GM12874 (cell line): Measurements from ENCODE around the gene B3GNT9.
A peak's percentile ranks its signal among the peaks of the same experiment; 100 is the strongest.

Source experiments
- TF ChIP-seq, protein P1 (sequence below): IDR thresholded peaks from 2 replicates; pipeline ENCODE4 v1.5.1; 2011; ENCODE audit warnings: low read depth, mild to moderate bottlenecking, control low read depth, low read length, moderate library complexity; ENCODE audit not compliant: insufficient read depth

B3GNT9 gene

DNA sequence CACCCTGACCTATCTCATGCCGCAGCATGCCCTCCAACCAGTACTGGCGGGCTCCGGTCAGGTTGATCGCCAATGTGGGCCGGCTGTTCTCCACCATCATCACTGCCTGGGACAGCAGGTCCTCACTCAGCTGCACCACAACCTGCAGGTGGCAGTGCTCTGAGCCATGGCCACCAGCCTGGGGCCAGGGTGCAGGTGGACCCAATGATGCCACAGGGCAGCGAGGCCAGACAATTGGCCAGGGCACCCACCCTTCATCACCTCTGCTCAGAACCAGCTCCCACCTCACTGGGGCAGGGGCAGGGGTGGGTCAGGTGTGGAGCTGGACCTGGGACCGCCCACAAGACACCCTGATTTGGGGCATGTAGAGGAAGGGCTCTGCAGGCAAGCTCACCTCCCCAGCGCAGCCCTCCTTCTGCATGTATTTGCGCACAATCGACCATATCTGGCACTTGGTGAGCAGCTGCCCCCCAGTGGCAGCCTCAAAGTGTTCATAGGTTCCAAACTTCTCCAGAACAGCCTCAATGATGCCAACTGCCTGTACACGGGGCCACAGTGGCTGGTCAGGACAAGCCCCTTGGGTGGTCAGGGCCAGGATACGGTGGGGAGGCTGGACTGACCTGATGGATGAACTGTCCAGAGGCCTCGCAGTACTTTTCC lies 28.8 kb upstream of the B3GNT9 start:
- TF ChIP-seq, protein P1, sequence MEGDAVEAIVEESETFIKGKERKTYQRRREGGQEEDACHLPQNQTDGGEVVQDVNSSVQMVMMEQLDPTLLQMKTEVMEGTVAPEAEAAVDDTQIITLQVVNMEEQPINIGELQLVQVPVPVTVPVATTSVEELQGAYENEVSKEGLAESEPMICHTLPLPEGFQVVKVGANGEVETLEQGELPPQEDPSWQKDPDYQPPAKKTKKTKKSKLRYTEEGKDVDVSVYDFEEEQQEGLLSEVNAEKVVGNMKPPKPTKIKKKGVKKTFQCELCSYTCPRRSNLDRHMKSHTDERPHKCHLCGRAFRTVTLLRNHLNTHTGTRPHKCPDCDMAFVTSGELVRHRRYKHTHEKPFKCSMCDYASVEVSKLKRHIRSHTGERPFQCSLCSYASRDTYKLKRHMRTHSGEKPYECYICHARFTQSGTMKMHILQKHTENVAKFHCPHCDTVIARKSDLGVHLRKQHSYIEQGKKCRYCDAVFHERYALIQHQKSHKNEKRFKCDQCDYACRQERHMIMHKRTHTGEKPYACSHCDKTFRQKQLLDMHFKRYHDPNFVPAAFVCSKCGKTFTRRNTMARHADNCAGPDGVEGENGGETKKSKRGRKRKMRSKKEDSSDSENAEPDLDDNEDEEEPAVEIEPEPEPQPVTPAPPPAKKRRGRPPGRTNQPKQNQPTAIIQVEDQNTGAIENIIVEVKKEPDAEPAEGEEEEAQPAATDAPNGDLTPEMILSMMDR, result peak; percentile 32

DNA sequence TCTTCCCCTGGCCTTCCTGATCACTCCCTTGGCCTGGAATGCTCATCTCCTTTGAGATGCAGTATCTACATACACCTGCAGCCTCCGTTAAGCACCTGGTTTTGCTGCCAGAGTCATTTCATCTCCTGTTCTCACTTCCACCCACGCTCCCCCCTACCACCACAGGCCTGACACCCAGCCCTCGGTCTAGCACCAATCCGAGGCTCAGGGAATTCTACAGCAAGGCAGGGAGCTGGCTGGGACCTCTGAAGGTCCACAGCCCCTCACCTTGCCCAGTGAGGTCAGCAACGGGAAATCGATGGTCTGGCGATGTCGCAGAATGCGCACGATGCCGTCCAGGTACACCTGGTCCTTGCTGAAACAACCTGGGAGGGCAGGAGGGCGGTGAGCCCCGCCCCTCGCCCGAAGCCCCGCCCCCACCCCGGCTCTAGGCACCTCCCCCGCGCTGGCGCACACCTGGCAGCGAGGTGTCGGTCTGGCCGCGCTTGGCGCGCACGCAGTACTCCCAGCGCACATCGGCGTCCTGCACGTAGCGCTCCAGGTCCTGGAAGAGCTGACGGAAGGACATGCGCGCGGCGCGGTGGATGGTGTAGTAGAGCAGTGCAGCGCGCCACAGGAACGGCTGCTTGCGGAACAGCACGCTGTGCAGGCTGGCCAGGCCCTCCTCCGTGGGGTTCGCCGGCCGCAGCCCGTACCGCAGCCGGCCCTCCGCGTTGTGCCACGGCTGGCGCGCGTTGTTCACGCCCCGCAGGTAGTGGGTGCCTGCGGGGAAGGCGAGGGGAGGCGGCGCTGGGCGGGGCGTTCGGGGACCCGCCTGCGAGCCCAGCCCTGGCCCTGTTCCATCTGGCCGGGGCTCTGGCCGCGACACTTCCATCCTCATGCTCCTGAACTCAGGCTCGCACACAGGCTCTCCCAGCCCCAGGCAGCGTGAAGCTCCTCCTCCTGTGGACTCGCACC lies 27.2 kb upstream of the B3GNT9 start:
- TF ChIP-seq, protein P1, result no peak

DNA sequence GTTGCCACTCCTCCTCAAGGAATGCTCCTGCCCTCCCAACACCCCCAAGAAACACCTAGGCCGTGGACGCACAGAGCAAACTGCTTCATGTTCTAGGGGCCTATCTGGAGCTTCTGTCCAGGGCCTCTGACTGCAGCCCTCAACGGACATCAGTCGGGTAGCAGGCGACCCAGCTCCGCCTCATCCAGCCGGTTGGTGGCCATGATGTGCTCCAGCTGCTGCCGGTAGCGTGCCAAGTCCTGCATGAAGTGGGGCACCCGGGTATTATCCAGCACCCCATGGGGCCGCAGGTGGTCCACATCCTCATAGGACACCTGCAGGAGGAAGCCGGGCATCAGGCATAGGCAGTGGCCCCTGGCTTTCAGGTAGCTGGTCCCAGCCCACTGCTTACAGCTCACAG lies 25.9 kb upstream of the B3GNT9 start:
- TF ChIP-seq, protein P1, result no peak

DNA sequence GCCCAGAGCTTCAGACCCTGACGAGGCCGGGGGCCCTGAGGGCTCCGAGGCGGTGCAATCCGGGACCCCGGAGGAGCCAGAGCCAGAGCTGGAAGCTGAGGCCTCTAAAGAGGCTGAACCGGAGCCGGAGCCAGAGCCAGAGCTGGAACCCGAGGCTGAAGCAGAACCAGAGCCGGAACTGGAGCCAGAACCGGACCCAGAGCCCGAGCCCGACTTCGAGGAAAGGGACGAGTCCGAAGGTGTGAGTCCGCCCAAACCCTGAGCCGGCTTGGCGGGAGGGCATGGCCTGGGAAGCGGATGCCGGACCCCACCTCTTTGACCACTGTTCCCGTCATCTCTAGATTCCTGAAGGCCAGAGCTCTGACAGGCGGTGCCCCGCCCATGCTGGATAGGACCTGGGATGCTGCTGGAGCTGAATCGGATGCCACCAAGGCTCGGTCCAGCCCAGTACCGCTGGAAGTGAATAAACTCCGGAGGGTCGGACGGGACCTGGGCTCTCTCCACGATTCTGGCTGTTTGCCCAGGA lies 24.0 kb upstream of the B3GNT9 start:
- TF ChIP-seq, protein P1, result no peak

DNA sequence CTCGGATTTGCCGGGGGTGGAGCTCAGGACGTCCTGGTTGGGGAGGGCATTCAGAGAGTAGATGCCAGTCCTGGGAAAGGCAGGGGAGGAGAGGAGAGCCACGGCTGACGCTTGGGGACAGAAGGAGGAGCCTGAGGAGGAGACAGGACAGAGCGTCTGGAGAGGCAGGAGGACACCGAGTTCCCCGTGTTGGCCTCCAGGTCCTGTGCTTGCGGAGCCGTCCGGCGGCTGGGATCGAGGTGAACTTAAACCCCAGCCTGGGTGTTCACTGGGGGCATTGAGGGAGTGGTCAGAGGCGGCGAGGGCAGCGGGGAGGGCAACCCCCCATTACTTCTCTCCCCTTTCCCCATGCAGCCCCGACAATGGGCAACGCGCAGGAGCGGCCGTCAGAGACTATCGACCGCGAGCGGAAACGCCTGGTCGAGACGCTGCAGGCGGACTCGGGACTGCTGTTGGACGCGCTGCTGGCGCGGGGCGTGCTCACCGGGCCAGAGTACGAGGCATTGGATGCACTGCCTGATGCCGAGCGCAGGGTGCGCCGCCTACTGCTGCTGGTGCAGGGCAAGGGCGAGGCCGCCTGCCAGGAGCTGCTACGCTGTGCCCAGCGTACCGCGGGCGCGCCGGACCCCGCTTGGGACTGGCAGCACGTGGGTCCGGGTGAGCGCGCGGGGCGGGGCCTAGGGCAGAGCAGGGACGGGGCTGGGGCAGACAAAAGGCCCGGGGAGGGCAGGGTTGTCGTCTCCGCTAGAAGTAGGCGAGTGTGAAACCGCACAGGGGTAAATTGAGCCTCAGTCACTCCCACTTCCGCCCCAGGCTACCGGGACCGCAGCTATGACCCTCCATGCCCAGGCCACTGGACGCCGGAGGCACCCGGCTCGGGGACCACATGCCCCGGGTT lies 23.3 kb upstream of the B3GNT9 start:
- TF ChIP-seq, protein P1, result 0 out of 2 replicates have a peak, but pooled peaks have one; percentile 26

DNA sequence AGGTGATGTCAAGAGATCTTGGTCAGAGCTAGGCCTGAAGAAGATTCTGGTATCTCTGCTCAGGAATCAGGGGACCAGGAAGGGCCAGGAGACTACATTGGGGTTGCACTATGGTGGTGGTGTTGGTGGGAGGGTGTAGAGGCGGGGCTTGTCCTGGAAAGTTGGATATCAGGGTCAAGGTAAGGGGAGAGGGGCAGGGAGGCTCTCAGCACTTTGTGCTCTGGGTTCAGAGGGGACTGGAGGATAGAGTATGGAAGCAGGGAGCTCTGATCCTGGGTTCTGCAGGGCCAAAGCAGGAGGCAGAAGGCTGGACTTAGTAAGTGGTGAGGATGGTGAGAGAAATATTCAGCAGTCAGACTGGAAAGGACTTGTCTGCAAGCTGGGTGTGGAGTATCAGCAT lies 22.5 kb upstream of the B3GNT9 start:
- TF ChIP-seq, protein P1, result no peak
